IPS-18c (cell line): Measurements from ENCODE around the gene SIK2.
A peak's percentile ranks its signal among the peaks of the same experiment; 100 is the strongest.

Source experiments
- H3K4me3 ChIP-seq: 2 replicates; pipeline ENCODE4 v1.7.0; 2013; ENCODE audit warnings: low read depth, mild to moderate bottlenecking, low read length, moderate library complexity; ENCODE audit not compliant: insufficient read depth
- H3K9me3 ChIP-seq: one replicate; pipeline ENCODE4 v1.6.1; 2013; ENCODE audit warnings: mild to moderate bottlenecking, low read length, moderate library complexity; ENCODE audit not compliant: control insufficient read depth, insufficient read depth

SIK2 gene

GRCh38 chr11:111601979-111602864, at the start of gene SIK2:
Gene SIK2 (plus strand): TSS chr11:111602449. CDS start chr11:111602564, 115 bp downstream.
- Histone ChIP-seq H3K9me3 (no peaks in the 10 kb centered on the region), H3K4me3 (peak within 1 kb of the TSS; percentile 81)

DNA sequence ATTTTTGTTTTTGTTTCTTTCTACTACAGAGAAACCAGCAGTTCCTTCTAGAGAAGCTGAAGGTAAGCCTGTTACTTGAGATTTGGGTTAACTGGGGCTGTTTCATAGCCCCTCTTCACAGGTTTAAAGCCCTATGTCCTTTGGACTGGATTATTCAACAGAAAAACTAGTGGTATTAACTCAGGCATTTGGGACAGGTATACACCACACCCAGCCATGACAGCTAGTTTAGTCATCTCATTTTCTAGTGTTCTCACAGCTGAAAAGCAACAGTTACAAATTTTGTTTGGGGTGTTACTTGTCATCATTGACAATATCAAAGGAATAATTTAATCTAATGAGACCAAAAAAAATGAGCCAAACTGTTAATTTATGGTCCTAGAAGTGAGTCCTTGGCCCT, 47.7 kb upstream of the SIK2 start:
- no peak overlapping the region for H3K4me3 ChIP-seq
- peaks cover 5% of the 10 kb centered on the region for H3K9me3 ChIP-seq

DNA sequence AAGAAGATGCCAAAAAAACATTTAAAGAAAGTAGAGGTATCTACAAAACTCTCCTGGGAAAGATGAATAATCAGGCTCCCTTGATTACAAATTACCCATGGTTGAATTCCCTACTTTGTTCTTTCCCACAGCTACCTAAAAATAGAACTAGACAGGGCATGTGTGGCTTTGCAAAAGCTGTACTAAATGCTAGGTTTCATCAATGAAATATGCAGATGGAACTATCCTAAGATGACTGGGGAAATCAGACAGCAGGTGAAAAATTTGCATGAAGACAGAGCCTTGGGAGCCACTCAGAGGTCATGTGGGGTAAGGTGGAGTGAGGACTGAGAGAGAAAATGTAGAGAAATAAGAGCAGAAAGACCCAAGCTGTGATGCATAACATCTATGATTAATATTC, 47.0 kb upstream of the SIK2 start:
- Histone ChIP-seq H3K9me3 (peaks cover 5% of the 10 kb centered on the region), H3K4me3 (no peak overlapping the region)

DNA sequence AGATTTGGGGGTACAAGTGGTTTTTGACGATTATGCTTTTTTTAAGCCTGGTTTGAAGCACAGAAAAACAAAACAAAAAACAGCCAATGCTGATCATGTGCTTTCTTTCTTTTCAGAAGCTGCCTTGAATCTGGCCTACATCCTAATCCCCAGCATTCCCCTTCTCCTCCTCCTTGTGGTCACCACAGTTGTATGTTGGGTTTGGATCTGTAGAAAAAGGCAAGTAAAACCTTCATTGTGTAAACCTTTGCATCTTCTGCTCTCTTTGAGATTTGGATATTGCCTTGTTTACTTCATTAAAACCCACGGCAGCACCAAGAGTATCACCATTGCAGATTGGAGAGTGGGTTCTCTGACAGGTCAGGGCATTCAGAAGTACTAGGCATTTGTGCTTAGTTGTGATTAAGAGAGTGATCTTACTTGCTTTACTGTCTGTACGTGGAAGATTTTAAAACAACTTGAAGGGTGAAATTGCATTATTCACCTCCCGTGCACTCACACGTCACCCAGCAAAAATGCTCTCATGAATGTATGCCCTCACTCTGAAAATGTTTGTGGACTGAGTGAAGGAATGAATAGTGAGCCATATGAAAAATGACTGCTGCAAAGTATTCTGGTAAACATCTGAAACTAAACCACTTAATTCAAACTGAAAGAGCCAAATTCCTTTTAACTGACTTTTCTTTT, 44.7 kb upstream of the SIK2 start:
- H3K4me3 ChIP-seq = no peak overlapping the region
- peaks cover 5% of the 10 kb centered on the region for H3K9me3 ChIP-seq

DNA sequence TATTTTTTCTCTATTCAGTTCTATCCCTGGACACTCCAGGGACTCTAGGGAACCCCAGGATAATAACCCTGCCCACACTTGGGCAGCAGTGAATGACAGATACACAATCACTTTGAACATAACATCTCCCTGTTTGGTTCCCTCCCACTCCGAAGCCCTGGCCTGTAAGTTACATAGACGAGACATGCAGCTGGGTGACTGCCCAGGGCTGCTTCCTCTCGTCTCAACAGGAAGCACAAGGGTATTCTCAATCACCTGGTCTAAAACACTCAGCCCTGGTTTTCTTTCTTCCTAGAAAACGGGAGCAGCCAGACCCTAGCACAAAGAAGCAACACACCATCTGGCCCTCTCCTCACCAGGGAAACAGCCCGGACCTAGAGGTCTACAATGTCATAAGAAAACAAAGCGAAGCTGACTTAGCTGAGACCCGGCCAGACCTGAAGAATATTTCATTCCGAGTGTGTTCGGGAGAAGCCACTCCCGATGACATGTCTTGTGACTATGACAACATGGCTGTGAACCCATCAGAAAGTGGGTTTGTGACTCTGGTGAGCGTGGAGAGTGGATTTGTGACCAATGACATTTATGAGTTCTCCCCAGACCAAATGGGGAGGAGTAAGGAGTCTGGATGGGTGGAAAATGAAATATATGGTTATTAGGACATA, 42.3 kb upstream of the SIK2 start:
- no peak overlapping the region for H3K4me3 ChIP-seq
- peaks cover 5% of the 10 kb centered on the region for H3K9me3 ChIP-seq

DNA sequence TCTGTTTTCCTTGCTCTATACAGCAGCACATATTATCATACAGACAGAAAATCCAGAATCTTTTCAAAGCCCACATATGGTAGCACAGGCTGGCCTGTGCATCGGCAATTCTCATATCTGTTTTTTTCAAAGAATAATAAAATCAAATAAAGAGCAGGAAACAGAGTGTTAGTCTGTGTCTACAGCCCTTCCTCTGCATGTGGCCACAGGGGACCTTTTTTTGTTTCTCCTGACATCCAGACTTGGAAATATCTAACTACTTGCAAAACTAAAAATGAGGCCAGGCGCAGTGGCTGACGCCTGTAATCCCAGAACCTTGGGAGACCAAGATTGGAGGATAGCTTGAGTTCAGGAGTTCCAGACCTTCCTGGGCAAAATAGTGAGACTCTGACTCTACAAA, 41.4 kb upstream of the SIK2 start:
- H3K4me3 ChIP-seq = no peak overlapping the region
- peaks cover 5% of the 10 kb centered on the region for H3K9me3 ChIP-seq

DNA sequence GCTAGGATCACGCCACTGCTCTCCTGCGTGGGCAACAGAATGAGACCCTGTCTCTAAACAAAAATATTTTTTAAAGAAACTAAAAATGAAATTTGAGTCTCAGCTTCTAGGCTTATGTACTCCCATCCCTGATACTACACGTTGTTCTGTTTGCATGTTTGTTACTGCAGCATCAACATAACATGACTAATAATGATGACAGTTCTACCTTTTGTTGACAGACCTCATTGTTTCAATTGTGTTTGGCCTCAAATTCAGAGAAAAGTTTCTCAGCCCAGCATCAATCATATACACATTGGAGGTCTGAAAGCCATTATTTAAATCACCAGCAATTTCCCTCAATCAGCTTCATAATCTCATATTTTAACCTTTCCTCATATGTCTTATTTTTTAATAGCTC, 40.9 kb upstream of the SIK2 start:
- H3K9me3 ChIP-seq = peaks cover 3% of the 10 kb centered on the region
- H3K4me3 ChIP-seq = no peak overlapping the region

GRCh38 chr11:111561791-111562325, 40.4 kb upstream of the SIK2 start:
- H3K9me3 ChIP-seq = no peaks in the 10 kb centered on the region

GRCh38 chr11:111562692-111563389, 39.4 kb upstream of the SIK2 start:
- Histone ChIP-seq H3K4me3 (no peak overlapping the region), H3K9me3 (no peaks in the 10 kb centered on the region)

More at GRCh38 chr11:111561791-111562325, 40.4 kb upstream of the SIK2 start:
- no peak overlapping the region for H3K4me3 ChIP-seq

DNA sequence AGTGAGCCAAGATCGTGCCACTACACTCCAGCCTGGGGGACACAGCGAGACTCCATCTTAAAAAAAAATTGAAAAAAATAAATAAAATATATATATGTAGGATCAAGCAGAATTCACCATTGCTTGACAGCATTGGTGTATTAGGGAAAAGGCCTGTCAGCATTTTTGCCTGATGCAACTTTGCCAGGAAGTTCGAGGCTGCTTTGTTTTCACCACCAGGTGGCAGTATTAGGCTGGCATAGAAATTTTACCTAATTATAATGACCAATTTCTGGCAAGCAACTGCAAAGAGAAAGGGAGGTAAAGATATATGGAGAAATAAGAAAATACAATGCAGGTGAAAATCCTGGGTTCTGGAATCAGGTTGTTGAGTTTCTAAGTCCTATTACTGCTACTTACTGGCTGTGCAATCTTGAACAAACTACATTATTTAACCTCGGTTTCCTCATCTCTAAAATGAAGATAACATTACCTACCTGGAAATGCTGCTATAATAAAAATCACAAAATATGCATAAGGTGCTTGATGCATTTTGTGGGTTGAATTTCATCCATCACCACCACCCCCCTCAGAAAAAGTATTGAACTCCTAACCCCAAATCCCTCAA, 37.0 kb upstream of the SIK2 start:
- no peak overlapping the region for H3K4me3 ChIP-seq
- no peaks in the 10 kb centered on the region for H3K9me3 ChIP-seq

DNA sequence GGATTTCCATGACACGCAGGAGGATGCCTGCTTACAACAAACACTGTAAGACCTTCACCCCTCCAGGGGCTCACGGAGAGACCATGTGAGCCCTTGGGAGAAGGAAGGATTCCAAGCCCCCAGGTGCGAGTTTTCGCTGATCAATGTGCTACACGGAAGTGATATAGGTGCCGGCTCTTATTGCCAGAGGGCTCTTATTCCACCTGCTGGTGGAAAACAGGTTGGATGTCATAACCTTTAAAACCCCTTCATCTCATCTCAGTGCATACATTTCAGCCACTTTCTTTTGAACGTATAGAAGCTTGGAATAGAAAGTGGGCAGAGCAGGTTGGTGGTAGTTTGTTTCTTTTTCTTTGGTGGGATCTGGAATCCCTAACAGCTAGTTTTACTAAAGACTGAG, 35.9 kb upstream of the SIK2 start:
- Histone ChIP-seq H3K9me3 (no peaks in the 10 kb centered on the region), H3K4me3 (no peak overlapping the region)

GRCh38 chr11:111569476-111569875, 32.8 kb upstream of the SIK2 start:
- Histone ChIP-seq H3K4me3 (no peak overlapping the region), H3K9me3 (no peaks in the 10 kb centered on the region)

DNA sequence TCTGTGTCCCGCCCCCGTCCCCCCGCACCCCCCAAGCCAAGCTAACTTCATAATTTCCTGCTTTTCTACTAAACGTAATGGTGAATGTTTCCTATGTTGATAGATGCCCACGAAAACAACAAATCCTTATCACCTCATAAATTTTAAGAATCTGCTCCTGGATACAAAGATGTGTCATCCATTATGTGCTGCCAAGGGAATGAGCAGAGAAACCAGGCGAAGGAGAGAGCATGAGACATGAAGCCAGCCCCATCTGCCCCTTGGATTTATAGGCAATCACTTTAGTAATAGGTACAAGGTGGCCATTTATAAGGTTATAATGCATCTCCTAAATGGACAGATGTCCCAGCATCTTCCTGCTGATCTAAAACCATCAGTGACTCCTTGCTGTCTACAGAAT, 31.5 kb upstream of the SIK2 start:
- H3K9me3 ChIP-seq = no peaks in the 10 kb centered on the region
- no peak overlapping the region for H3K4me3 ChIP-seq

DNA sequence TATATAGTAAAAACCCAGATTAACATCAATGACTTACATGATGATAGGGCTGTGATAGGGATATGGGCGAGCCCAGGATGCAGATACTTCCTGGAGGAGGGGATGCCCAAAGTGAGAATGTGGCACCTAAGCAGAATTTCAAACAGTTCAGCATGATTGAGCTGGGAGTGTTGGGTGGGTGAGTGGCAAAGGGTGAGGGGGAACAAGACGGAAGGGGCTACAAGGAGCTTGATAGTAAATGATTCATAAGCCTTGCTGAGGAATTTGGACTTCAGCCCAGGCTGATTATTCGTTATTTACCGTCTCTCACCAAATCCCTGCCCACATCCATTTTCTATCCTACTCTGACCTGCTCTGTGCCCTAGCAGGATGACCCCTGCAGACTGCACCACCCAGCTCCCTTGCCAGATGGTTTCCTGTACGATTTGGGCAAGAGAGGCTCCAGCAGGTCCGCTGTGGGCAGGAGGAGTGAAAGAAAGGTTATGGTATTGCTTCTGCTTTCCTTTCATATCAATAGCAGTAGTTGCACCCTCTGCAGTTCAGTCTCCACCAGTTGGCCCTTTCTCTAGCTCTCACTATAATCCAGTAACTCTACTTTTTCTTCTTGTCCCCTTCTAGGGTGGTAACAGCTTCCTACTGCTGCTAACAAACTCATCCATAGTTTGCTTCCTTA, 30.3 kb upstream of the SIK2 start:
- H3K4me3 ChIP-seq = no peak overlapping the region
- no peaks in the 10 kb centered on the region for H3K9me3 ChIP-seq

DNA sequence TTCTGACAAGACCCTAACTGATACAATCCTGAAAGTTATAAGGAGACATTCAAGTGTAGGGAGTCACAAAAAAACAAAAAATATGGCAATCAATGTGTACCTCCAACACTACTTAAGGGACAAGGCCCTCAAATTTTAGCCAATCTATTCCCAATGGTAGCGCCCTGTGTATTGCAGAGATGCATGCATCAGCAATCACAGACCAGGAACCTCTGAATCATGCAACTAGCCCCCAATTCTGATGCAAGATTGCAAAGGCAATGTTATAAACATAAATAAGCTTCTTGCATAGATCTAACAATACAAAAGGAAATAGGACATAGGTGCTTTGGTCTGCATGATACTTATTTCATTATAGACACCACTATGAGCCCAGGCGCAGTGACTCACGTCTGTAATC, 29.7 kb upstream of the SIK2 start:
- Histone ChIP-seq H3K4me3 (no peak overlapping the region), H3K9me3 (no peaks in the 10 kb centered on the region)

DNA sequence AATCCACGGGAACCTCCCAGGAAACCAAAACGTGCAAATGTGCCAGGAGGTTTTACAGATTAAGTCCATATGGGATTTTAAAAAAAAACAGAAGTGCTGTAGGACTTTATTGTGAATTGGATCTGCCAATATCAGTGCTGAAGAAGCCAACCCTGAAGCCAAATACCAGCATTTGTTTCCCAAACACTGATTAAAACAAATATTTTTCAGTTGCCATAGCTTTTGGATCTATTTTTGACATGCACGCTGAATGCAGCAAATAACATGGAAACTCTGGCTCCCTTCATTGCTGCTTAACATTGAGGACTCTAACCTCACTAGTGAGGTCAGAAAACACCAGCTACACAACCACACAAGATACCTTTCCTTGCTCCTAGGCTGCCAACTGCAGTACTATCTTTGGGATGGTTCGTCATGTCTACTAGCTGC, 28.4 kb upstream of the SIK2 start:
- Histone ChIP-seq H3K4me3 (no peak overlapping the region), H3K9me3 (no peaks in the 10 kb centered on the region)
